NCI-H460 (cell line): ENCODE results near the gene NUP107. TPM values are rescaled to one million over a fixed set of nuclear protein-coding genes. Genes with fewer than 3 reads are reported as not detected.

Source experiments
- DNase-seq: peaks from one replicate; pipeline ENCODE4 v3.0.0-alpha.2; 2016; ENCODE audit warnings: low read depth; ENCODE audit errors: extremely low read depth
- total RNA-seq: library from RNA; depleted of rRNA; stranded (reverse); fragments of >200 nt; shearing (Covaris generic); gene quantifications from 2 replicates; pipeline ENCODE4 v1.2.3, GENCODE V29; 2014

Gene NUP107
- total RNA-seq, 1 experiment from 2014 or later: 75.7 TPM

DNA sequence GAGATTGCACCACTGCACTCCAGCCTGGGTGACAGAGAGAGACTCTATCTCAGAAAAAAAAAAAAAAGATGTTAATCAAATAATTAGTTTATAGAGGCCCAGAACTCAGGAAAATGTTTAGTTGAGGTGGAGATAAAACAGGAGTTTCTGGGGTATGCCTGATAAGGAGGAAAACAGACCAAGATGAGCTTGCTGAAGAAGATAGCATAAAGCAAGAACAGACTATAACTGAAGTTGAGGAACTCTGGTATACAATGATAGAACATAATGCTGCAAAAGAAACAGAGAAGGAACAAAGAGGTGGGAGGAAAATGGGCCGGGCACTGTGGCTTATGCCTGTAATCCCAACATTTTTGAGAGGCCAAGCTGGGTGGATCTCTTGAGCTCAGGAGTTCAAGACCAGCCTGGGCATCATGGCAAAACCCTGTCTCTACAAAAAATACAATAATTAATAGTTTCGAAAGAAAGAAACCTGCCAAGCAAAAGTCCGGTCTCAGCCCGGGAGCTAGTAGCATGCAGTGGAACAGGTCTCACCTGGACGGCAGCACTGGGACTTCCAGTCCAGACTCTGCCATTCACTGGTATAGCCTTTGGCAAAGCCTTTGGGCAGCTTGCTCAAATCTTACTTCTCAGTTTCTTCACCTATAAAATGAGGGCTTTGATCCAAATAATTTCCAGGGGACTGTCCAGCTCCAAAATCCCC is 84.6 kb downstream of the NUP107 start:
- no peak for DNase-seq

DNA sequence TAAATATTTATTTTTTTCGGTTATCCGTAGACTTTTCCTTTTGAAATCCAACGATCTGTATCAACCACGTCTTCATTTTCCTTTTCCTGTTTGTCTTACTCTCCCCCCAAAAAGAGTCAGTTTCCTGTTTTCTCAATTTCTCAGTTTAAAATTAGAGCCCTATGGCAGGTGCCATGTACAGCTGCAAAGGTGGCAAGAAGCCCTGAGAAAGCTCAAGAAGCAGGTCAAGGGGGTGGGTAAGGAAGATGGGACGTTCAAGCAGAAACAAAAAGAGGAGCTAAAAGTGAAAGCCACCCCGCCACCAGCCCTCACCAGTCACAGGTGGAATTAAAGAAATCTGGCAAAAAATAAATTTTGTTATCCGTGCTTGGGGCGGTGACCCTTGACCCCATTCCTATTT is 85.9 kb downstream of the NUP107 start:
- DNase-seq: no peak

DNA sequence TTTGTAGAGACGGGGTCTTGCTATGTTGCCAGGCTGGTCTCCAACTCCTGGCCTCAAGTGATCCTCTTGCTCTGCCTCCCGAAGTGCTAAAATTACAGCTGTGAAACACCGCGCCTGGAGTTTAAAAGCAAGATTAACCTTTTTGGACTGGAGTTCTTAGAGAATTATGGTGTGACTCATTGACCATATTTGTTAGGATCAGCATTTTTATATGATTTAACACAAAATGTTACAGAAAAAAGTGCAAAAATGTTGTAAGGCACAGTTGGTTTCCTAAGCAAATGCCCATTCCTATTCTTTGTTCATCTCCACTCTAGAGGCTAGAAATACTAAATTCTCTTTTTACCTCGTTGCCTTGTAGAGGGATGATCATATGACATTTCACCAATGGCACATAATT is 86.8 kb downstream of the NUP107 start:
- DNase-seq: no peak

DNA sequence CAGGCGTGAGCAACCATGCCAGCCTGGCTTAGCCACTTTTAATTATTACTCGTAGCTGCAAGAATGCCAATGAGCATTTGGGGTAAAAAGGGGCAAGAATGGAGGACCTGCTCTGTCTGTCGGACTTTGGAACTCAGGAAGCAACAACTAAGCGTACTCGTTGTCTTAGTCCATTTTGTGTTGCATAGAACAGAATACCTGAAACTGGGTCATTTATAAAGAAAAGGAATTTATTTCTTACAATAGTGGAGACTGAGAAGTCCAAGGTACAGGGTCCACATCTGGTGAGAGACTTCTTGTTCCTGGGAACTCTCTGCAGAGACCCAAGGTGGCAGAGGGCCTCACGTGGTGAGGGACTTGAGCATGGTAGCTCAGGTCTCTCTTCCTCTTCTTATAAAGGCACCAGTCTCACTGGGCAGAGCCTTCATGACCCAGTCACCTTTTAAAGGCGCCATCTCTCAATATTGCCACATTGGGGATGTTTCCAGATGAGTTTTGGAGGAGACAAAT is 88.4 kb downstream of the NUP107 start:
- DNase-seq: no peak

DNA sequence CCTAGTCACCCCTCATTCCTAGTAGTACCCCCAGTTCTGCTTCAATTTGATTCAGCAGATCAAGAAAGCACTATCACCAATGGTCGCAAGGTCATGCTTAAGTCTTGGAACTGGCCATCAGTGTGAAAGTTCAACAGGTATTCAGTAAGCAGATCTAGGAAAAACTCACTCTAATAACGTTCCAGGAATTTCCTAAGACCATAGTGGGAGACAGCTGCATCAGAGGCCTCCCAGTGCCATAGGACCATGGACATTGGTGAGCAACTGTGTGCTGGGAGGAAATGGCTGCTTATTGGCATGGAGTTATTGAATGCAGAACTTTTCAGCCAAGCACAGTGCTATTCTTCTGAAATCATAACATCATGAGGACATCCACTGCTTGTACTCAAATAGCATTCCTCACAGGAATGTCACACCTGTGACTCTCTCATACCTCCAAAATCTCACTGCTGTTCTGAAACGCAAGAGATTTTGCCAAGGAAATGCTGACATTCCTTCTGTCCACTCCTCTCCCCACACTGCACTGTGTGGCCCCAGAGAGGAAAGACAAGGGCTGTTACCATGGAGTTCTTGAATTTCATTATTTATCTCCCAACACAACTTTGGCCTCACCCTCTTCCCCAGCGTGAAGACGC is 90.3 kb downstream of the NUP107 start:
- DNase-seq: no peak

DNA sequence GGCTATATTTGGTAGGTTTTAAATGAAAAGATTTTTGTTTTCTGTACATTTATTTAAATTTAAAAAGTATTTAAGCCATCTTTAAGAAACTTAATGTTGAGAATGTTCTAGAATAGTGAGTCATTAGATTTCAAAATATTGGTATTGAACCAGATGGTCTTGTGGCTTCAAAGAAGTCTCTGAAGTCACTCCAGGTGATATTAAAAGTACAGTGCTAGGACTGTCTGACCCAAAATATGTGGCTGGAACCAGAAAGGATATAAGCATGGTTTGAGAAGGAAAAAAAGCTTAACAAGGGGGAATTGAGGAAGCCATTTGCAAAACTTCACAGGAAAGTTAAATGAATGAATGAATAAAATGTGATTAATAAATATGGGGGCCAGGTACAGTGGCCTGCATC is 92.5 kb downstream of the NUP107 start:
- no peak for DNase-seq

DNA sequence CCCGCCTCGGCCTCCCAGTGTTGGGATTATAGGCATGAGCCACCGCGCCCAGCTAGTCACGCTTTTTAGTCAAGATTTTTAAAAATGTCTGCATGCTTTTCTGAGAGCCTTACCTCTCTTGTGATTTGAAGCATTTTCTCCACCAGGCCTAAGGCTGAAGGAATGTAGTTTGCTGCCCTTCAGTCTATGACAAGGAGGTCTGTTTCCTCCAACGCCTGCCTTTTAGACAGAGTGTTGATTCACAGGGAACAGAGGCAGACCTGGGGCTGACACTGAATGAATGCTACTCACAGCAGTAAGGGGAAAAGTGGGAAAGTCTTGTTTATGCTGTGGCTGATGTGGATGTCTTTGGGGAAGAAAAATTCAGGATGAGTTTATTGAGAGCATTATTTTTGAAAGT is 94.0 kb downstream of the NUP107 start:
- DNase-seq: no peak

DNA sequence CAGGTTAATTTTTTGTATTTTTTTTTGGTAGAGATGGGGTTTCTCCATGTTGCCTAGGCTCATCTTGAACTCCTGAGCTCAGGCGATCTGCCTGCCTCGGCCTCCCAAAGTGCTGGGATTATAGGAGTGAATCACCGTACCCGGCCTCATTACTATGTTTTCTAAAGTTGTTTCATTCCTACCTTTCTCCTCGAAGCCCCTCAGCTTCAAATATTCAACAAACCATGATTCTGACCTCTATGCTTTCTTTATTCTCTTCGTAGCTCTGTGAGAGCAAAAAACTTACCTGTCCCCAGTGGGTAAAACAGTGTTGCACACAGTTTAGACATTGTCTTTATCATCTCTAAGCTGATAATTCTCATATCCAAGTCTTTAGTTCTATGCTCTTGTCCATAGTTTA is 95.0 kb downstream of the NUP107 start:
- DNase-seq: no peak

DNA sequence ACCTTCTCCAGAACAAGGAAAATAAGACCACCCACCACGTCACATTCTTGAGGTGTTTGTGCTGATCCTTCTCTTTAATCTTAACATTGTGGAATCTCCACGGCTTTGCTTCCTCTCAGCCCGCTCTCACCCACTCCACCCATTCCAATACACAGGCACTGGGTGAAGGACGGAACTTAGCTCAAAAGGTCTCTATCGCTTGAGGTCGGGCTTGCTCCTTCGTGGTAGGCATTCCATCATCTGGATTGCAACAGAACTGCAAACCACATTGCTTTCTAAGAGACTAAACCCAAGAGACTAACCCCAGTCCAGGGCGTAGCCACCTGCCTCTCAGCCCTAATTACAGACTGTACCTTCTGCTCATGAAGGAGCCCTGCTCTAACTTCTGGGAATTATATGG is 97.2 kb downstream of the NUP107 start:
- no peak for DNase-seq

DNA sequence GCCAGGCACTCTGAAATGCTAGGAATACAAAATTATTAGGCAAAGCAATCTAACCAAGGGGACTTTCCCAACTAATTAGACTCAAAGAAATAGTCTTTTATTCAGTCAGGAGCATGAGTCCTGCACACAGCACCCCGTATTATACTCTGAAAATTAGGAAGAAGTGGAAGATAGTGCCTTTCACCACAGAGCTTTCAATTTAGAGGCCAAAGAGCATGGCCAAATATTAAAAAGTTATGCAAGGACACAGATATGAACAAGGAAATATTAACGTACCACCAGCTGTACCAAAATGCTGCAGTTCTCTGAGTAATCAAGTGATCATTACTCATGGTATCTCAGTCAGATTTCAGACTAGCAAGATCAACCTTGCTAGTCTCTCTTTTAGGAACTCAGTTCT is 98.6 kb downstream of the NUP107 start:
- no peak for DNase-seq

DNA sequence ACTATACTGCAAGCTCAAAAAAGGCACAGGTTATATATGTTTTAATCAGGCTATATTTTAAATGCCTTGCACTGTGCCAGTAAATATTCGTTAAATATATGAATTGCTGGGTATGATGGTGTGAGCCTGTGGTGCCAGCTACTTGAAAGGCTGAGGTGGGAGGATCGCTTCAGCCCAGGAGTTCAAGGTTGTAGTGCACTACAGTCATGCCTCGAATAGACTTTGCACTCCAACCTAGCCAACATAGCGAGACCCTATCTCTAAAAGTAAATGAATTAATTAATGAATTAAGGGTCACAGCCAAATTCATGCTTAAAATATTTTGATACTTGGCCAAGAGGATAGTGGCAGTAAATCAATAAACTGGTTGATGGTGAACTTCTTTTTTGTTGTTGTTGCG is 99.0 kb downstream of the NUP107 start:
- DNase-seq: no peak

DNA sequence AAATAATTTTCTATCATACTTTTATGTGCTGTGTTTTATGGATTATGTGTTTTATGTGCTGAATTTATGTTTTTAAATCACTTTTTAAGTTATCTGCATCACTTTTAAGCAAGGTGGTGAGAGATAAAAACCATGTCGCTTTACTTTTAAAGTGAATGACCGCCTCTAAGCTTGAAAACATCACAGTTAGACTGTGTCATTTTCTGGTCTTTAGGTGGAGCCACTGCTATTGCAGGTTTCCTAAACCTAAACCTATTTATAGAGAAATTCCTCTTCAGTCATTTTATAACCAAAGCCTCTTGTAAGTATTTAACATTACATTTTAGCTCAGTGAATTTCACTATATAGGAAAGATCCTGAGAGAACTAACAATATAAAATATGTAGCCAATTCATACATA is 100.2 kb downstream of the NUP107 start:
- DNase-seq: peak; percentile 38

DNA sequence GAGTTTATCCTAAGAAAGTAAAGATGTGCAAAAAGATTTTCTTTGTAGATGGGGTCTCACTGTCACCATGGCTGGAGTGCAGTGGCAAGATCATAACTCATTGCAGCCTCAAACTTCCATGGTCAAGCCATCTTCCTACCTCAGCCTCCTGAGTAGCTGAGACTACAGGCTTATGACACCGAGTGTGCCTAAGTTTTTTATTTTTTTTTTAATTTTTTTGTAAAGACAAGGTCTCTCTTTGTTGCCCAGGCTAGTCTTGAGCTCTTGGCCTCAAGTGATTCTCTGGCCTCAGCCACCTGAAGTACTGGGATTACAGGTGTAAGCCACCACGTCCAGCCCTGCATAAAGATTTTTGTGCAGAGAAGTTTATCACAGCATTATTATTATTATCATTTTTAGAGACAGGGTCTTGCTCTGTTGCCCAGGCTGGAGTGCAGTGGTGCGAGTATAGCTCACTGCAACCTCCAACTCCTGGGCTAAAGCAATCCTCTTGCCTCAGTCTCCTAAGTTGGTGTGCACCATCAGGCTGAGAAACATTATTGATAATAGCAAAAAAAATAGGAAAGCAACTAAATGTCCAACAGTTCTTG is 101.9 kb downstream of the NUP107 start:
- no peak for DNase-seq

DNA sequence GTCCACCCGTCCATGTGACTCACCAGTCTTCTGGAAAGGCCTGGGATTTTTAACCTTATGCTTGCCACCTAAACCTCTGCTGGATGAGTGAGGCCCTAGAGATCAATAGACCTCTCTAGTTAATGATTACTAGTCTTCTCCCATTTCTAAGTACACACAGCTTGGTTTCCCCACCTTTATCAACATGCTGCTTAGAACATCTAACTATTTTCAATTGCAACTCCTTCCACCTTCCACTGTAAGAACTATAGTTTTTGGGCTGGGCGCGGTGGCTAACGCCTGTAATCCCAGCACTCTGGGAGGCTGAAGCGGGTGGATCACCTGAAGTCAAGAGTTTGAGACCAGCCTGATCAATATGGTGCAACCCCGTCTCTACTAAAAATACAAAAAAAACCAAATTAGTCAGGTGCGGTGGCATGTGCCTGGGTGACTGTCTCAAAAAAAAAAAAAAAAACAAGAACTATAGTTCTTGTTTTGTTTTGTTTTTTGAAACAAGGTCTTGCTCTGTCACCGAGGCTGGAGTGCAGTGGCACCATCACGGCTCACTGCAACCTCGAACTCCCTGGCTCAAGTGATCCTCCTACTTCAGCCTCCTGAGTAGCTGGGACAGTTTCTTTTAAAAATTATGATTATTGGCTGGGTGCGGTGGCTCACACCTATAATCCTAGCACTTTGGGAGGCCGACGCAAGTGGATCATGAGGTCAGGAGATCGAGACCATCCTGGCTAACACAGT is 102.5 kb downstream of the NUP107 start:
- DNase-seq: no peak

DNA sequence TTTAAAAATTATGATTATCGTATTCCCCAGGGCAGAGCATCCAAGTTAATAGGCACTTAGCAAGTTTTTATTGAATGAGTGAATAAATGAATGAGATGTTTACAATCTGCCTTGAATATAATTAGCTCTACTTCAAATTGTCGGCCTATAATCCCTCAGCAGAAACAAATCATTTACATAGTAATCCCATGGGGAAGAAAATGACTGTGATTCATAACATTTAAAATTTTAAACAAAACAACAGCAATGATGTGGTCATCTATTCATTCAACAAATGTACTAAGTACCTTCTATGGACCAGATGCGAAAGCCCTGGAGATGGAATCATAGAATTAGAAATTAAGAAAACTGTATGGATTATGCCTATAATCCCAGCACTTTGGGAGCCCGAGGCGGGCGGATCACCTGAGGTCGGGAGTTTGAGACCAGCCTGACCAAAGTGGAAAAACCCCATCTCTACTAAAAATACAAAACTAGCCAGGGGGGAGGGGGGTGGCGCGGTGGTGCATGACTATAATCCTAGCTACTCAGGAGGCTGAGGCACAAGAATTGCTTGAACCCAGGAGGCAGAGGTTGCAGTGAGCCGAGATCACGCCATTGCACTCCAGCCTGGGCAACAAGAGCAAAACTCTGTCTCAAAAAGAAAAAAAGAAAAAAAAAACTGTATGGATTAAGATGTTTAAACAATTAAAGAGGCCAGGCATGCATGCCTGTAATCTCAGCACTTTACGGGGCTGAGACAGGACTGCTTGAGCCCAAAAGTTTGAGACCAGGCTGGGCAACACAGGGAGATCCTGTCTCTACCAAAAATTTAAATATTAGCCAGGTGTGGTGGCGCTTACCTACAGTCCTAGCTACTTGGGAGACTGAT is 103.5 kb downstream of the NUP107 start:
- DNase-seq: no peak

DNA sequence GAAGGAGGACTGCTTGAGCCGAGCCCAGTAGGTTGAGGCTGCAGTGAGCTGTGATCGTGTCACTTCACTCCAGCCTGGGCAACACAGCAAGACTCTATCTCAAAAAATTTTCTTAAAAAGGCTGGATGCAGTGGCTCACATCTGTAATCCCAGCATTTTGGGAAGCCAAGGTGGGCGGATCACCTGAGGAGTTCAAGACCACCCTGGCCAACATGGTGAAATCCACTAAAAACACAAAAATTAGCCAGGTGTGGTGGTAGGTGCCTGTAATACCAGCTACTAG is 104.1 kb downstream of the NUP107 start:
- no peak for DNase-seq

DNA sequence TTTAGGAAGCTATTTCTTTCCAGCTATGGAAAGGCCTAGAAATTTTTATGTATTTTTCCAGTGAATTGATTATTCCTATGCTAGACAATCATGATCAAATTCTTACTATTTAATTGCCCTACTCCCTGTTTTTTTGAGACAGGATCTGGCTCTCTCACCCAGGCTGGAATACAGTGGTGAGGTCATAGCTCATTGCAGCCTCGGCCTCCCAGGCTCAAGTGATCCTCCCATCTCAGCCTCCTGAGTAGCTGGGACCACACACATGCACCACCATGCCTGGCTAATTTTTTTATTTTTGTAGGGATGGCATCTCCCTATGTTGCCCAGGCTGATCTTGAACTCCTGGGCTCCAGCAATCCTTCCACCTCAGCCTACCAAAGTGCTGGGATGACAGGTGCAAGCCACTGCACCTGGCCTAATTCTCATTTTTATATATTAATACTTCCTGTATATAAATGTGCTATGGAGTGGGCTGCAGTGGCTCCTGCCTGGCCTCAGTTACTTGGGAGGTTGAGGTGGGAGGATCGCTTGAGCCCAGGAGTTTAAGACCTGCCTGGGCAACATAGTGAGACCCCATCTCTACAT is 105.2 kb downstream of the NUP107 start:
- DNase-seq: no peak

DNA sequence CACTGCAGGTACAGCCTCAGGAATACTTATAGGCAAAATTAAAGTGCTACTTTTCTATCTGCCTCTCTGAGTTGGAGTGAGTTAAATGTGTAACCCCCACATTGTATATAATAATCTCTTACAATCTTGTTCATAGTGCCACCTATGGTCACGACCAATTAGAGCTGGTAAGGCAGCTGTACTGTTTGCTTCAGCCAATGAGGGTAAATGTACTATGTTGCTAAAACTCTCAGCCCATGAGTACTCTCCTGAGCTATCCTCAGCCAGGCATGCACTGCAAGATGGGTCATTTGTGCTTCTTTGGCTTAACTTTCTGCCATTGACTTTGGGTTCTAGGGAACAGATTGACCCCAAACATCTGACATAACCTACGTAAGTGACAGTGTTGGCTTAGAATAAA is 106.2 kb downstream of the NUP107 start:
- DNase-seq: peak; percentile 71

DNA sequence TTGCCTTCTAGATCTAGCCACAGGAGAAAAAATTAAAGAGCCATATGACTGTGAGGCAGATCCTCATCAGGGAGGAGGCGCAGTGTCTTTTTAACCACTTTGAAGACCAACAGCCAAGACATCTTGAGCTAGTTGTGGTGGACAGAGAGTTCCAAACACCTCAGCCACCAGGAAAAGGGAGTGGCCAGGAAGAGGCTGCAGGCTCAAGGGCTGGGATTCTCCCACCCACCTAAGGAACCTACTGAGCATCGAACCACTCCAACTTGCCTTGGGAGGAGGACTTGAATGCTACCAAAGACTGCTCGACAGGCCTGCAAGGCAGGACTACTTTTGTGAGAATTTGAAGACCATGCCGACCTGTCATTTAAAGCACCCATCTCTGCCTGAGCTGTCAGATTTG is 106.7 kb downstream of the NUP107 start:
- DNase-seq: no peak

DNA sequence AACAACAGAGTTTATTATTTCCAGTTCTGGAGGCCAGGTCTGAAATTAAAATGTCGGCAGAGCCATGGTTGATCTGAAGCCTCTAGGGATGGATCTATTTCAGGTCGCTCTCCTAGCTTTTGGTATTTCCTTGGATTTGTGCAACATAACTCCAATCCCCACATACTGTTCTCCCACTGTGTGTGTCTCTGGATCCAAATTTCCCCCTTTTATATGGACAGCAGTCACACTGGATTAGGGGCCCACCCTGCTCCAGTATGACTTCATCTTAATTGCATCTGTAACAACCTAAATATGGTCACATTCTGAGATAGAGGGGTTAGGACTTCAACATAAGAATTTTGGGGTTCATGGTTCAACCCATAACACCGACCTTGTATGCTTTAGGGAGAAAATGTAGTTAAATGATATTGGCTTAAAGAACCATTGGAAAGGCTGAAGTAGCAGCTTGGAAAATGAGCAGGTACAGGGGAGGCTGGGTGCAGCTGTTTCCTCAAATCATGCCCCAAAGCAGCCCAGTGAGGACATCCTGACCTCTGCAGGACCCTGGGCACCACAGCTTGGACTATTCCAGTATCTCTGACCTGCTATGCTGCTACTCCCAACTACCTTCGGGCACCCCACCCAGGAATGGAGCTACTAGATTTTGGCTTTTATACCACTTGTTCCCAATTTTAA is 107.3 kb downstream of the NUP107 start:
- no peak for DNase-seq
